SJSA1 (cell line): ENCODE results near the gene NTMT1. TPM values are rescaled to one million over a fixed set of nuclear protein-coding genes. Genes with fewer than 3 reads are reported as not detected.

Experiments
- DNase-seq, 2 experiments: peaks; one replicate each; pipeline ENCODE4 v3.0.0-alpha.2; 2015 to 2020; ENCODE audit warnings: low spot score in 2 of 2, low read depth in 1 of 2
- H3K27ac ChIP-seq: fragments of 250-450 bp; sonication (Bioruptor Pico); 2 replicates; pipeline ENCODE4 v1.5.1; 2020; ENCODE audit warnings: mild to moderate bottlenecking, moderate library complexity
- H3K27me3 ChIP-seq: fragments of 250-450 bp; sonication (Bioruptor Pico); replicated peaks from 2 replicates; pipeline ENCODE4 v1.5.1; 2020; ENCODE audit warnings: mild to moderate bottlenecking, moderate library complexity
- H3K36me3 ChIP-seq: fragments of 250-450 bp; sonication (Bioruptor Pico); 2 replicates; pipeline ENCODE4 v1.5.1; 2020; ENCODE audit warnings: mild to moderate bottlenecking
- H3K4me1 ChIP-seq: fragments of 250-450 bp; sonication (Bioruptor Pico); replicated peaks from 2 replicates; pipeline ENCODE4 v1.6.1; 2021; ENCODE audit warnings: mild to moderate bottlenecking
- H3K4me3 ChIP-seq: fragments of 250-450 bp; sonication (Bioruptor Pico); 2 replicates; pipeline ENCODE4 v1.5.1; 2020; ENCODE audit warnings: mild to moderate bottlenecking
- H3K9me3 ChIP-seq: fragments of 250-450 bp; sonication (Bioruptor Pico); replicated peaks from 2 replicates; pipeline ENCODE4 v1.5.1; 2020; ENCODE audit warnings: mild to moderate bottlenecking
- total RNA-seq: library from RNA; depleted of rRNA; stranded (reverse); fragments of >200 nt; shearing (Covaris generic); gene quantifications from 2 replicates; pipeline ENCODE4 v1.2.3, GENCODE V29; 2014

NTMT1 gene
- total RNA-seq, 1 experiment from 2014 or later: 35.9 TPM

DNA sequence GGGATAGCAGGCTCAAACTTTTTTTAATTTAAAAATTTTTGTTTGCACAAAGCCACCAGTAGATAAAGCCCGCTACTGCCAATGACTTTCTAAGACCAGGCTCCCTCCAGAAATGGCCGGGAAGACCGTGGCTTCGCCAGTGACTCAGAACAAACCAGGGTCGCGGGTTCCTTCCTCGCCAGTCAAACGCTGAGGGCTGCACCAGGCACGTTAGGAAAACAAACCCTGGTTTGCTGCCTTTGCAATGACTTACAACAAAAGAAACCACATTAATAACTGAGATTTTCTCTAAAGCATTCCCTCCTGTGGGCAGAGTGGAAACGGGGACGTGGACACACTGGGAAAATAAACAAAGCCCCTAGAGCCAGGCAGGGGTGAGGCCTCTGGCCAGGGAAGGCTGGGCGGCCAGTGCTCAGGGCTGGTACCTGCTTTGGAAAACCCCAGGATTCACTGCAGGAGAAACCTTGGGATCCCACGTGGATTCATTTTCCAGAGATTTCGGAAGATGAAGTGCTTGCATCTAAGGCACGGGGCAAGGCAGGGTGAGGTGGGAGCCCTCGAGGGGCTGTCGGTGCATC, 43.3 kb downstream of the NTMT1 start:
- no peaks in the 10 kb centered on the region for H3K9me3 ChIP-seq
- H3K4me1 ChIP-seq: peaks cover 27% of the 10 kb centered on the region
- H3K27ac ChIP-seq: no peak overlapping the region
- H3K4me3 ChIP-seq: no peak overlapping the region
- peak; percentile 90 for DNase-seq
- H3K27me3 ChIP-seq: 0 out of 2 replicates have a peak, but pooled peaks cover 2% of the 10 kb centered on the region
- H3K36me3 ChIP-seq: no peaks in the 10 kb centered on the region

DNA sequence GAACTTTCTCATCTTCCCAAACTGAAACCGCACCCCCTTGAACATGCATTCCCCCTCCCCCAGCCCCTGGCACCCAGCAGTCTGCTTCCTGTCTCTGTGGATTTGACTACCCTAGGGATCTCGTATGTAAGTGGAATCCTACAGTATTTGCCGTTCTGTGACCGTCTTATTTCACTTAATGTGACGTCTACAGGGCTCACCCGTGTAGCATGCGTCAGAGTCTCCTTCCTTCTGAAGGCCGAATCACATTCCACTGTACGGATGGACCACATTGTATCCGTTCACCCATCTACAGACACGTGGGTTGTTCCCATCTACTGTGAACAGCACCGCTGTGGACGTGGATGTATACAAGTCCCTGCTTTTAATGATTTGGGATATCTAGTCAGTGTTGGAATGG, 44.0 kb downstream of the NTMT1 start:
- Histone ChIP-seq H3K4me1 (peaks cover 27% of the 10 kb centered on the region), H3K4me3 (no peak overlapping the region), H3K27ac (no peak overlapping the region)

DNA sequence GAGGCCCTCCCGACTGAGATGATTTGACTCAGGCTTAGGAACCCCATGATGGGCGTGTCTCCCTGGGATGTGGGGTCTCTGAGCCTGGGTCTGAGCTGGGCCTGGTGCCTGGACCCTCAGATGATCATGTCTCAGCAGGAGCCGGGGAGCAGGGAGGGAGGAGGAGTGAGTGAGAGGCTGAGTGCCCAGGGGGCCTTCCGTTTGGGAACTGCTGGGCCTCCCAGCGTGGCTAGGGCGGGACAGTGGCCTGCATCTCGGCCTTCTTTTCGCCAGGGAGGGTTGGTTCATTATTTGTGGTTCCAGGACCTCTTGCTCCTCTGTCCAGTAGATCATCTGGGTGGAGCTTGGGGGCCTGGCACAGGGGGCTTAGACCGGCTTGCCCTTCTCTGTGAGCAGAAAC, 45.1 kb downstream of the NTMT1 start:
- Histone ChIP-seq H3K4me1 (peaks cover 21% of the 10 kb centered on the region), H3K36me3 (no peaks in the 10 kb centered on the region)
- DNase-seq: no peak

More for the DNA sequence above, 44.0 kb downstream of the NTMT1 start:
- no peak for DNase-seq
- 0 out of 2 replicates have a peak, but pooled peaks cover 2% of the 10 kb centered on the region for H3K27me3 ChIP-seq
- no peaks in the 10 kb centered on the region for H3K36me3 ChIP-seq
- H3K9me3 ChIP-seq: no peaks in the 10 kb centered on the region

DNA sequence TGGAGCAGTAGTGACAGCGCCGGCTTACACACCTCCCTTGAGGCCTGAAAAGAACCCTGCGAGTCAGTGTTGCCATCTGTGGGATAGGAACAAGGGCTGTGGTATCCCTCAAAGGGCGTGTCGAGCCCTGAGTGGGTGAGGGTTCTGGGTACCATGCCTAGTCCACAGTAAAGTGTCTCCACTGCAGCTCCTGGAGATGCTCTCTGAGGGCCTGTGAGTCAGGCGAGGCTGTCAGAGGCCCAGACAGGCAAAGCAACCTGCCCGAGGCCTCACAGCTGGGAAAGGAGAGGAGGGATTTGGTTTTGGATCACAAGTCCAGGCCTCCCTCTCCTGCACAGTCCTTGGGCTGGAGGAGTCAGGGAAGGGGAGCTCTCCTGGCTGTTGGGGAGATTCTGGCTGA, 45.6 kb downstream of the NTMT1 start:
- no peaks in the 10 kb centered on the region for H3K36me3 ChIP-seq
- H3K4me1 ChIP-seq: peaks cover 21% of the 10 kb centered on the region
- no peak for DNase-seq
- no peaks in the 10 kb centered on the region for H3K27me3 ChIP-seq
- H3K4me3 ChIP-seq: no peak overlapping the region
- H3K27ac ChIP-seq: no peak overlapping the region
- no peaks in the 10 kb centered on the region for H3K9me3 ChIP-seq

More for the DNA sequence above, 45.1 kb downstream of the NTMT1 start:
- no peaks in the 10 kb centered on the region for H3K27me3 ChIP-seq
- no peak overlapping the region for H3K27ac ChIP-seq
- no peak overlapping the region for H3K4me3 ChIP-seq
- H3K9me3 ChIP-seq: no peaks in the 10 kb centered on the region

DNA sequence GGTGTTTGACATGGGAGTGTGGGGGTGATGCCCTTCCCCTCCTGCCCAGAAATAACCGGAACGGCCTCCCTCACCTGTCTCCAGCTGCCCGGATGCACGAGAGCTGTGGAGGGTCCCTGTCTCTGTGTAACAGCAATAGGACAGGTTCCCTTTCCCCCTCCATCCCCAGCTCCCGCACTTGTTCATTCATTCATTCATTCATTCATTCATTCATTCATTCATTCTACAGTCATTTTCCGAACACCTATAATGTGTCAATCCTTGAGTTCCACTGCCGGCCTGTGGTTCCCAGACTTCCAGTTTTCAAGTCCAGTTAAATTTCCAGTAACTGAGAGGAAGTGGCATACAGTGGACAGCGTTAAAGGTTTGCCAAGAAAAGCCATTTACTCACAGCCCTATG, 46.7 kb downstream of the NTMT1 start:
- H3K4me1 ChIP-seq: peaks cover 26% of the 10 kb centered on the region

DNA sequence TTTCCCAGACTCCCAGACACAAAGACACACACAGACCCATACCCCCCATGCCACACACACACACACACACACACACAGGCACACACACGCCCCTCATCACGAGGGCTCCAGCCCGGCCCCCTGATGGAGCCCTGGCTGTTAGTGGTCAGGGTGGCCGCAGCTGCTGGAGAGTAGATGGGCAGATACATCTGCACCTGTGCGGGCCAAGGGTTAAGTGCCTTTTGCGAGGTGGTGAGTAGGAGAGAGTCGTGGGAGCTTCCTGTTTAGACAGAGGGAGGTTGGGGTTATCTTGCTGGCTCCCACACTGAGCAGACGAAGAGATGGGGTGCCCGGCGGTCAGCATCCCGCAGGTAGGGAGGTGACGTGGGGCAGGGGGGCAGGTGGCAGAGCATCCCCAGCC, 47.6 kb downstream of the NTMT1 start:
- H3K36me3 ChIP-seq: no peaks in the 10 kb centered on the region
- H3K4me1 ChIP-seq: peaks cover 17% of the 10 kb centered on the region
- no peak overlapping the region for H3K4me3 ChIP-seq
- no peak for DNase-seq
- no peaks in the 10 kb centered on the region for H3K27me3 ChIP-seq
- no peak overlapping the region for H3K27ac ChIP-seq
- no peaks in the 10 kb centered on the region for H3K9me3 ChIP-seq

More for the DNA sequence above, 46.7 kb downstream of the NTMT1 start:
- H3K27me3 ChIP-seq: no peaks in the 10 kb centered on the region
- no peaks in the 10 kb centered on the region for H3K36me3 ChIP-seq
- H3K4me3 ChIP-seq: no peak overlapping the region
- no peak overlapping the region for H3K27ac ChIP-seq
- no peak for DNase-seq
- H3K9me3 ChIP-seq: no peaks in the 10 kb centered on the region

DNA sequence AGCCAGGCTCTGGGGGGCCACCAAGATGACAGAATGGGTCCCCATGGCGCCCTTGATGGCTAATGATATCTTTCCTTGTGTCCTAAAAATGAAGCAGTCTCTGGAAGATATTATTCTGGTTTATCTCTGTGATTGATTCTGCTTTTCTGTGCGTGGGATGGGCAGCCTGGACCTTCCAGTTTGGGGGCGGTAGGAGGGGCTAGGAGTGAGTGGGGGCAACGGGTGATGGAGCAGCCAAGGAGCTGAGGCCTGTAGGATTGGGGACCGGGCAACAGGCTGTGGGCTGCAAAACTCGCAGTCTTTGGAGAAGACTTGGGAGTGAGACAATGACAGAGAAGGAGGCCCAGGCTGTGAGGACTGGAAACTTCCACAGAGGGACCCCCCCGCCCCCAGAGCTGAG, 48.3 kb downstream of the NTMT1 start:
- DNase-seq: no peak
- no peaks in the 10 kb centered on the region for H3K9me3 ChIP-seq
- peaks cover 12% of the 10 kb centered on the region for H3K4me1 ChIP-seq
- no peak overlapping the region for H3K4me3 ChIP-seq
- no peaks in the 10 kb centered on the region for H3K36me3 ChIP-seq
- no peak overlapping the region for H3K27ac ChIP-seq
- no peaks in the 10 kb centered on the region for H3K27me3 ChIP-seq

DNA sequence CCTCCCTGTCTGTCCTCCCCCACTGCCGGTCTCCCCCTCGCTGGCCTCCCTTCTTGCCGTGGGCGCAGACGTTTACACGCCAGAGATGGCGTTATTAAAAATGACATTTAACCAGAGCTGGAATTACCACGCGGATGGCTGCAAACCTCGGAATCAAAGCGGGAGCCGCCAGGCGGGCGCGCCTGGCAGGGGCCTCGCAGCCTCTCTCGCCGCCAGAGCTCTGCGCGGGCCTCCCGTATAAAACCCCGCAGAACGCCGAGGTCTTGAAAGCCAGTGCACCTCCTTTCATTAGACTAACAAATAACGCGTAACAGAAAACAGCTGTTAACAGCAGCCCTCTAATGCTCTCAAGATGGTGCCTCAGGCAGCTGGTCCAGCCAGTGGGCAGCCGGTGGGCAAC, 49.7 kb downstream of the NTMT1 start:
- Histone ChIP-seq H3K27me3 (no peaks in the 10 kb centered on the region), H3K9me3 (no peaks in the 10 kb centered on the region), H3K36me3 (no peaks in the 10 kb centered on the region), H3K27ac (no peak overlapping the region), H3K4me1 (peaks cover 7% of the 10 kb centered on the region; the same call in 1 of the 2 replicates), H3K4me3 (no peak overlapping the region)
- DNase-seq: no peak

DNA sequence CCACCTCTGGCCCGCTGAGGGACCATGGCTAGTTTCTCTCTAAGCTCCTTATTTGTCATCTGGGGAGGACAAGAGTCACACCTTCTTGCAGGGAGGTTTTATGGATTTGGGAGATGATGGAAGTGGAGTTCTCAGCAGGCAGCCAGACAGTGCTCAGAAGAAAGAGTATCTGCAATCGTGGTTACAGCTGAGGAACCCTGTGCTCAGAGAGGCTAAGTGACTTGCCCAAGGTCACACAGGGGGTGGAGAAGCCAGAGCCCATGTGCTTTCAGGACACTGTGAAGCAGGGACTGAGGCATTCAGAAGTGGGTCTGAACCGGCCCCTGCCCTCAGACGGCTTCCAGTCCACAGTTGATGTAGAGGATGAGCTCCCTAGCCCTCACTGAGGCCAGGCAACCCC, 50.3 kb downstream of the NTMT1 start:
- Histone ChIP-seq H3K36me3 (no peaks in the 10 kb centered on the region), H3K4me3 (no peak overlapping the region), H3K27ac (no peak overlapping the region), H3K9me3 (no peaks in the 10 kb centered on the region), H3K4me1 (peaks cover 7% of the 10 kb centered on the region; the same call in 1 of the 2 replicates), H3K27me3 (no peaks in the 10 kb centered on the region)
- DNase-seq: no peak

DNA sequence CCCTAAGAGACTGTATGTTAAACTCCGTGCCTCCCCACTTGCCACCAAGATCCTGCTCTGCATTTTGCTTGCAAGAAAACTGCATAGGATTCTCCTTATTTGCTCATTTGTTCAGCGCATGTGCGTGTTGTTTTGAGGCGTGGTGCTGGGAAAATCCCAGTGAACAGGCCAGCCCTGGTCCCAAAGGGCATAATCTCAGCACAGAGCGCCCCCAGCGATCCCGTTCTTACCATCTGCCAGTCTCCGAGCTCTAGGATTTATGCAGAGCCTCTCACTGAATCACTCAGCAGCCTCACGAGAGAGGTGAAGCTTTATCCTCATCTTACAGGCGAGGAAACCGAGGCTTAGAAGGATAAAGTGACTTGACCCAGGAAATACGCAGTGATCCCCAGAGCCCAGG, 51.0 kb downstream of the NTMT1 start:
- Histone ChIP-seq H3K27me3 (no peaks in the 10 kb centered on the region), H3K27ac (no peak overlapping the region)
- DNase-seq: no peak

DNA sequence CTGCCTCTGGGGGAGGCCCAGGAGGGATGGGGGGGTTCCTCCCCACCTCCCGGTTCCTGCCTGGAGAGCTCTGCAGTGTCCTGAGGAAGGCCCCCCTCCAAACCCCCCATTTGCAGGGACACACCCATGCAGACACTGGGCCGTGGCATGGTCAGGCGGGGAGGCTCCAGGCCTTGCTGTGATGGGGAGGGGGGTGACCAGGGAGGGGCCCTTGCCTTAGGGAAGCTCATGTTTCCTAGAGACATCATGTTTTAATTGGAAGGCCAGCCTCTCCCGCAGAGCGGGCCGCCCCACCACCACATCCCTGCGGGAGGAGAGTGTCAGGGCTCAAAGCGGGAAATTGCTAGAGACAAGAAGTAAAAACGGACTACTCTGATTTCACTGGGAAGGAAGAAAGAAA, 51.5 kb downstream of the NTMT1 start:
- no peak overlapping the region for H3K27ac ChIP-seq
- H3K4me1 ChIP-seq: peaks cover 7% of the 10 kb centered on the region; the same call in 1 of the 2 replicates
- no peak overlapping the region for H3K4me3 ChIP-seq
- no peaks in the 10 kb centered on the region for H3K9me3 ChIP-seq
- no peaks in the 10 kb centered on the region for H3K36me3 ChIP-seq
- H3K27me3 ChIP-seq: no peaks in the 10 kb centered on the region
- no peak for DNase-seq

More for the DNA sequence above, 51.0 kb downstream of the NTMT1 start:
- no peaks in the 10 kb centered on the region for H3K36me3 ChIP-seq
- H3K4me3 ChIP-seq: no peak overlapping the region
- H3K9me3 ChIP-seq: no peaks in the 10 kb centered on the region
- H3K4me1 ChIP-seq: peaks cover 7% of the 10 kb centered on the region; the same call in 1 of the 2 replicates

DNA sequence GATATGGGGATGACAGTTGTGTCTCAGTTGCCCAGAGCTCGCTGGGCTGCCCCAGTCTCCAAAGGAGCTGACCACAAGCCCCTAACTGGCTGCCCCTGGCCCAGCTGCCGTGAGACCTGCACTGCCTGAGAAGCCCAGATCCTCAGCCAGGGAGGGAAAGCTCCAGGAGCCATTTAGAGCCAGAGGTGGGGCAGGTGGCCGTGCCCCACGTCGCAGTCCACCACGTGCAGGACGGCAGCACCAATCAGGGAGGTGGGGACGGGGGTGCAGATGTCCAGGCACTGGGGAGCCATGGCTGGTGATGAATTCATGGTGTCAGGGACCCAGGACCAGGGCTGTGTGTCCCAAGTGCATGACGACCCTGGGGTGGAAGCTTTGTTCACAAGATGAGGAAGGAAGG, 52.9 kb downstream of the NTMT1 start:
- no peaks in the 10 kb centered on the region for H3K27me3 ChIP-seq
- H3K4me1 ChIP-seq: peaks cover 7% of the 10 kb centered on the region; the same call in 1 of the 2 replicates
- no peak for DNase-seq
- no peaks in the 10 kb centered on the region for H3K36me3 ChIP-seq
- H3K27ac ChIP-seq: no peak overlapping the region
- no peaks in the 10 kb centered on the region for H3K9me3 ChIP-seq
- no peak overlapping the region for H3K4me3 ChIP-seq

DNA sequence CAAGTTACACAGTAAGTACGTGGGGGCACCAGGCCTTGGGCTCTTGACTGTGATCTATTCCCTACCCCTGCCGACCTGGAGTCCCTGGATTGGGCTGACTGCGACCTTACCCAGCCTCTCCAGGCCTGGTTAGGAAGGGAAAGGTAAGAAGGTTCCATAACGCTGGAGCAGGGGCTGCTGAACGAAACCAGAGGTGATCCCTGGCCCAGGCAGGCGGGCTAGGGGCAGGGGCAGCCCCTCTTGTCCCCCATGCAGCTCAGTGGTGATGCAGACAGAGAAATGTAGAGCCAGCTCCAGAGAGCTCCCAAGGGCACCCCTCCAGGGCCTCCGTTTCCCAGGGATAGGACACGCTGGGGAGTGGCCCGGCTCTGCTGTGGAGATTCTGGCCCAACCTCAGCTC, 53.6 kb downstream of the NTMT1 start:
- Histone ChIP-seq H3K4me1 (peaks cover 7% of the 10 kb centered on the region; the same call in 1 of the 2 replicates), H3K27me3 (no peaks in the 10 kb centered on the region), H3K36me3 (no peaks in the 10 kb centered on the region), H3K9me3 (no peaks in the 10 kb centered on the region), H3K4me3 (no peak overlapping the region), H3K27ac (no peak overlapping the region)
- no peak for DNase-seq

DNA sequence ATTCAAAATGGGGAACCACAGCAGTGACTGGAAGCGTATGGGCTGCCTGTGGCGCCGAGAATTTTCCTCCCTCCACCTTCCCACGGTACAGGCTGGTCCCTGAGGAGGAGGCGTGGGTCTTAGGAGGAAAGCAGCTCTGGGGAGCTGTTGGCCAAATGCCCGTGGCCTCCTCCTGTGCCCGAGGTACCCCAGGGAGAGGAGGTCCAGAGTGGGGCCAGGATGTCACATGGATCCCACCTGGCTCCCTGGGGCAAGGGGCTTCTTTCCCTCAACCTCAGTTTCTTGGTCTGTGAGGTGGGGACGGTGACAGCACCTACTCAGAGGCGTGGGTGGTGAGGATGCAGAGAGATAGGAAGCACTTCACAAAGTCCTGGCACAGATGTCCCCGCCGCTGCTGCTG, 56.0 kb downstream of the NTMT1 start:
- no peaks in the 10 kb centered on the region for H3K27me3 ChIP-seq
- H3K27ac ChIP-seq: no peak overlapping the region
- H3K4me3 ChIP-seq: no peak overlapping the region
- H3K4me1 ChIP-seq: peaks cover 20% of the 10 kb centered on the region
- H3K36me3 ChIP-seq: no peaks in the 10 kb centered on the region
- no peak for DNase-seq
- no peaks in the 10 kb centered on the region for H3K9me3 ChIP-seq

DNA sequence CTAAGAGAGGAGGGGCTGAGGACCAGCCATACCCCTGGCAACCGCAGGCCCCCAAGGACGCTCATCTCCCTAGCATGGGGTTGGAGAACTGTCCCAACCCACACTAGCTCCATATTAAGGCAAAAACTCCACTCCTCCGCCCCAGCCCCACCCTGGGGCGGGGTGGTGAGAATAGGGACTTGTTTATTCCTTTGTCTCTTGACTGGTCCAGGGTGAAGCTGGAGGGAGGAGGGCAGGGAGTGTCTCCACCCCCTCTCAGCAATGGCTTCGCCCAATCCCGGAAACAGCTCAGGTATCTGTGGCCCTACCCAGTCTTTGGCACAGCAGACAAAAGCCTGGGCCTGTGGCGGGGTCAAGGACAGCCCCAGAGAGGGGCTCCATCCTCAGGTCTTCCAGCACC, 56.4 kb downstream of the NTMT1 start:
- H3K27me3 ChIP-seq: no peaks in the 10 kb centered on the region
- H3K4me3 ChIP-seq: no peak overlapping the region
- H3K4me1 ChIP-seq: peaks cover 16% of the 10 kb centered on the region
- no peak for DNase-seq
- H3K9me3 ChIP-seq: no peaks in the 10 kb centered on the region
- no peaks in the 10 kb centered on the region for H3K36me3 ChIP-seq
- no peak overlapping the region for H3K27ac ChIP-seq
